Measurements from ENCODE around the gene KATNB1. TPM values are rescaled to one million over a fixed set of nuclear protein-coding genes. Genes with fewer than 3 reads are reported as not detected.
"Not testable (repeated sequence)": the region's sequence is repeated elsewhere in the genome, so short reads cannot be mapped to it uniquely, and the experiment has no call there.

Gene KATNB1
- total RNA-seq, 1 experiment from 2014 or later: 17.4 TPM

DNA sequence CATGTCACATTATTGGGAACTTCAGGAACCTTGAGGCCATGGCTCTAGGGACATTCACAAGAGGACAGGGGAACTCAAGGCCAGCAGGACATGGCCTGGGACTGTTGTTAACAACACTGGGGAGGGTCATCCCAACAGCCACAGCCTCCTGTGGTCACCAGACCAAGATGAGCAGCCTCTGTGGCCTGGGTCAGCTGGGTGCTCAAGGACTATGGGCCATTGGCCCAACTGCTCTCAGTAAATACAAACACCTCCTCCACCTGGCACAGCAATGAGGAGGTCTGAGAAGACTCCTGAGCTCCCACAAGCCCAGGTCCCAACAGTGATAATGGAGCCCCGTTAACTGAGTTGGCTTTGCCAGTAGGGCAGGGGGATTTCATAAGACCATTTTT is 45.8 kb downstream of the KATNB1 start:
- Histone ChIP-seq H2AFZ (ENCODE audit: low read length) (no peak overlapping the region), H3K4me3 (ENCODE audit: low read length) (no peak overlapping the region), H3K36me3 (ENCODE audit: insufficient read depth, low read length) (no peaks in the 10 kb centered on the region), H4K20me1 (ENCODE audit: insufficient read depth, low read depth, low read length) (no peaks in the 10 kb centered on the region), H3K27ac (ENCODE audit: low read length) (no peak overlapping the region), H3K4me1 (ENCODE audit: low read length) (no peaks in the 10 kb centered on the region), H3K79me2 (ENCODE audit: low read length) (no peaks in the 10 kb centered on the region), H3K27me3 (ENCODE audit: low read length) (no peaks in the 10 kb centered on the region), H3K9ac (ENCODE audit: low read length) (no peak overlapping the region), H3K9me3 (ENCODE audit: low read length) (no peaks in the 10 kb centered on the region), H3K4me2 (ENCODE audit: low read depth, low read length, poor library complexity, severe bottlenecking) (no peak overlapping the region), H3K9me2 (replicated peaks; ENCODE audit: insufficient read depth, low read length) (no peaks in the 10 kb centered on the region)
- DNase-seq: no peak

GRCh38 chr16:57781741-57782606 is 46.4 kb downstream of the KATNB1 start:
- H3K9me2 ChIP-seq (replicated peaks; ENCODE audit: insufficient read depth, low read length): no peaks in the 10 kb centered on the region
- no peak for DNase-seq
- no peak overlapping the region for H3K4me3 ChIP-seq (ENCODE audit: low read length)
- H3K36me3 ChIP-seq (ENCODE audit: insufficient read depth, low read length): no peaks in the 10 kb centered on the region
- no peaks in the 10 kb centered on the region for H3K79me2 ChIP-seq (ENCODE audit: low read length)
- no peak overlapping the region for H3K4me2 ChIP-seq (ENCODE audit: low read depth, low read length, poor library complexity, severe bottlenecking)
- no peaks in the 10 kb centered on the region for H3K27me3 ChIP-seq (ENCODE audit: low read length)
- H3K4me1 ChIP-seq (ENCODE audit: low read length): no peaks in the 10 kb centered on the region
- H3K9me3 ChIP-seq (ENCODE audit: low read length): no peaks in the 10 kb centered on the region
- no peak overlapping the region for H3K9ac ChIP-seq (ENCODE audit: low read length)
- no peak overlapping the region for H3K27ac ChIP-seq (ENCODE audit: low read length)
- H2AFZ ChIP-seq (ENCODE audit: low read length): no peak overlapping the region
- H4K20me1 ChIP-seq (ENCODE audit: insufficient read depth, low read depth, low read length): no peaks in the 10 kb centered on the region

DNA sequence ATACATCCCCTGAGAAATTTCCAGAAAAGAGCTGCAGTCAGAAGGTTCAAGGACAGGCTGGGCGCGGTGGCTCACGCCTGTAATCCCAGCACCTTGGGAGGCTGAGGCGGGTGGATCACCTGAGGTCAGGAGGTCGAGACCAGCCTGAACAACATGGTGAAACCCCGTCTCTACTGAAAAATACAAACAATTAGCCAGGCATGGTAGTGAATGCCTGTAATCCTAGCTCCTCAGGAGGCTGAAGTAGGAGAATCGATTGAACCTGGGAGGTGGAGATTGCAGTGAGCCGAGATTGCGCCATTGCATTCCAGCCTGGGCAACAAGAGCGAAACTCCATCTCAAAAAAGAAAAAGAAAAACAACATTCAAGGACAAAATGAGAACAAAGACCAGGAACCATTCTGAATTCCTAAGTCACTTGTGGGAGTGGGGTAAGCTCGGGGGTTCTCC is 47.1 kb downstream of the KATNB1 start:
- H3K9me3 ChIP-seq (ENCODE audit: low read length); H3K79me2 ChIP-seq (ENCODE audit: low read length); H2AFZ ChIP-seq (ENCODE audit: low read length); H3K4me3 ChIP-seq (ENCODE audit: low read length); DNase-seq; H3K27me3 ChIP-seq (ENCODE audit: low read length); H3K27ac ChIP-seq (ENCODE audit: low read length); H4K20me1 ChIP-seq (ENCODE audit: insufficient read depth, low read depth, low read length); H3K9ac ChIP-seq (ENCODE audit: low read length); H3K36me3 ChIP-seq (ENCODE audit: insufficient read depth, low read length); H3K4me2 ChIP-seq (ENCODE audit: low read depth, low read length, poor library complexity, severe bottlenecking); H3K9me2 ChIP-seq (replicated peaks; ENCODE audit: insufficient read depth, low read length); H3K4me1 ChIP-seq (ENCODE audit: low read length): not testable (repeated sequence)

DNA sequence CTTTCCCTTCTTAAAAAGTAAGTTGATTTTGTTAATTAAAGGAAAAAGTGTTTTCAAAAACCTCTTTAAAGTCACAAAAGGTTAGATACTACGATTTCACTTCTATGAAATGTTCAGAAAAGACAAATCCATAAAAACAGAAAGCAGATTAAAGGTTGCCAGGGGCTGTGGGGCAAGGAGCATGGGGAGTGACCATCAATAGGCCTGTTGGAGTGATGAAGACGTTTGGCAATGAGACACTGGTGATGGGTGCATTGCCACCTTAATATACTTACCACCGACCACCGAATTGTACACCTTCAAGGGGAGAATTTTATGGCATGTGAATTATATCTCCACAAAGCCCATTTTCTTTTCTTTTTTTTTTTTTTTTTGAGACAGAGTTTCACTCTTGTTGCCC is 47.5 kb downstream of the KATNB1 start:
- no peak overlapping the region for H3K27ac ChIP-seq (ENCODE audit: low read length)
- H3K36me3 ChIP-seq (ENCODE audit: insufficient read depth, low read length): no peaks in the 10 kb centered on the region
- no peaks in the 10 kb centered on the region for H4K20me1 ChIP-seq (ENCODE audit: insufficient read depth, low read depth, low read length)
- H2AFZ ChIP-seq (ENCODE audit: low read length): no peak overlapping the region
- no peak overlapping the region for H3K4me3 ChIP-seq (ENCODE audit: low read length)
- H3K4me2 ChIP-seq (ENCODE audit: low read depth, low read length, poor library complexity, severe bottlenecking): no peak overlapping the region
- H3K9me2 ChIP-seq (replicated peaks; ENCODE audit: insufficient read depth, low read length): no peaks in the 10 kb centered on the region
- no peaks in the 10 kb centered on the region for H3K9me3 ChIP-seq (ENCODE audit: low read length)
- no peak overlapping the region for H3K9ac ChIP-seq (ENCODE audit: low read length)
- H3K27me3 ChIP-seq (ENCODE audit: low read length): no peaks in the 10 kb centered on the region
- no peaks in the 10 kb centered on the region for H3K4me1 ChIP-seq (ENCODE audit: low read length)
- DNase-seq: no peak
- no peaks in the 10 kb centered on the region for H3K79me2 ChIP-seq (ENCODE audit: low read length)

DNA sequence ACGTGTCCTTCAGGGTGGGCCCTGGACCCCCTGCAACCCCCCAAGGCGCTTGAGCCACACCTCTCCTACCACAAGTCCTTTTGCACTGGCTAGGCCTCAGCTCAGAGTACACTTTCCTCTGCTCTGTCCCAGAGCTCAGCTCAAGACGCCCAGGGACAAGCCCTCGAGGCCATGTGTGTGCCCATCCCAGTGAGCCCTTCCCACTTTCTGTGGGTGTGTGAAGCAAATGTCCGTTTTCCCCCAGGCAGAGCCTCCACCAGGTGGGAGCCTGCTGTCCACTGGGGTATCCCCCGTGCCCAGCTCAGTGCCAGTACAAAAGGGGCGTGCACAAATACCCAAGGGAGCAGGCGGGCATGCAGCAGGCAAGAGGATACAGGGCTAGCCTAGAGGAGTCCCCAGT is 48.3 kb downstream of the KATNB1 start:
- no peak overlapping the region for H2AFZ ChIP-seq (ENCODE audit: low read length)
- H3K4me1 ChIP-seq (ENCODE audit: low read length): no peaks in the 10 kb centered on the region
- no peak overlapping the region for H3K27ac ChIP-seq (ENCODE audit: low read length)
- DNase-seq: no peak
- H3K9me3 ChIP-seq (ENCODE audit: low read length): no peaks in the 10 kb centered on the region
- H3K4me3 ChIP-seq (ENCODE audit: low read length): no peak overlapping the region
- no peak overlapping the region for H3K9ac ChIP-seq (ENCODE audit: low read length)
- H4K20me1 ChIP-seq (ENCODE audit: insufficient read depth, low read depth, low read length): no peaks in the 10 kb centered on the region
- H3K9me2 ChIP-seq (replicated peaks; ENCODE audit: insufficient read depth, low read length): no peaks in the 10 kb centered on the region
- no peak overlapping the region for H3K4me2 ChIP-seq (ENCODE audit: low read depth, low read length, poor library complexity, severe bottlenecking)
- no peaks in the 10 kb centered on the region for H3K27me3 ChIP-seq (ENCODE audit: low read length)
- no peaks in the 10 kb centered on the region for H3K36me3 ChIP-seq (ENCODE audit: insufficient read depth, low read length)
- H3K79me2 ChIP-seq (ENCODE audit: low read length): no peaks in the 10 kb centered on the region

DNA sequence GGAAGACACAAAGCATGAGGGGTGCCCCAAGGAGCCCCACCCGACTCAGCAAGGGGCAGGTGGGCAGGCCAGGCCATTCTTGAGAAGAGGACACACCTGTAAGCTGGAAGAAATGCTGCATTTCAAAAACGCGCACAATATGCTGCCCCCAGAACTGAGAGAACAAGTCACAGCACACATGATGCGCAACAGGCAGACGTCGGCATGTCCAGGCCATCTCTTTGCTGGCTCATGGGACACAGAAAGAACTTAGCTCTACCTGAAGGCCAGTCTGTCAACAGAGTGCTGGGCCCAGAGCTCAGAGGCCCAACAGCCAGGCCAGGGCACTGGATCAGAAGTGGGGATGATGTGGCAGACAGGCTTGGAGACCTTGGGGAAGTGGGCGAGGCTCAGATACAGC is 48.8 kb downstream of the KATNB1 start:
- Histone ChIP-seq H3K27ac (ENCODE audit: low read length) (no peak overlapping the region), H3K9me3 (ENCODE audit: low read length) (no peaks in the 10 kb centered on the region), H3K4me2 (ENCODE audit: low read depth, low read length, poor library complexity, severe bottlenecking) (no peak overlapping the region), H2AFZ (ENCODE audit: low read length) (no peak overlapping the region), H3K27me3 (ENCODE audit: low read length) (no peaks in the 10 kb centered on the region), H3K36me3 (ENCODE audit: insufficient read depth, low read length) (no peaks in the 10 kb centered on the region), H4K20me1 (ENCODE audit: insufficient read depth, low read depth, low read length) (no peaks in the 10 kb centered on the region), H3K4me1 (ENCODE audit: low read length) (no peaks in the 10 kb centered on the region), H3K79me2 (ENCODE audit: low read length) (no peaks in the 10 kb centered on the region), H3K4me3 (ENCODE audit: low read length) (no peak overlapping the region), H3K9me2 (replicated peaks; ENCODE audit: insufficient read depth, low read length) (no peaks in the 10 kb centered on the region), H3K9ac (ENCODE audit: low read length) (no peak overlapping the region)
- DNase-seq: no peak

DNA sequence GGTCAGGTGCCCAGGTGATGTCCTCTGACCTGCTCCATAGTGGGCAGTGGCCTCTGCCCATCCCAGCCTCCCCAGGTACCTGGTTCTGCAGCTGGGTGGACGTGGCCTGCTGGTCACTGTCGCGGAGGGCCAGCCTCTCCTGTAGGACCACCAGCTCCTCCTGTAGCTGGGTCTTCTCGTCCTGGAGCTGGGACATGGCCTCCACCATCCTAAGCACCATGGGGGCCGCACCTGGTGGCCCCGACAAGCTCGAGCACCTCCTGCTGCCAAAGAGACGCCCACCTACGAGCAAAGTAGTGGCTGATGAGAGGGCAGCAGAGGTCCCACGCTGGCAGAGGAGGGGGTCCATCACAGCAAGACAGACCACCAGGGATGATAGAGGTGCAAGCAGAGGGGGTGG is 49.8 kb downstream of the KATNB1 start:
- Histone ChIP-seq H2AFZ (ENCODE audit: low read length) (no peak overlapping the region), H3K9ac (ENCODE audit: low read length) (no peak overlapping the region), H3K27me3 (ENCODE audit: low read length) (no peaks in the 10 kb centered on the region), H3K4me3 (ENCODE audit: low read length) (no peak overlapping the region), H3K27ac (ENCODE audit: low read length) (no peak overlapping the region), H3K79me2 (ENCODE audit: low read length) (no peaks in the 10 kb centered on the region), H3K4me1 (ENCODE audit: low read length) (no peaks in the 10 kb centered on the region), H3K4me2 (ENCODE audit: low read depth, low read length, poor library complexity, severe bottlenecking) (no peak overlapping the region), H3K9me3 (ENCODE audit: low read length) (no peaks in the 10 kb centered on the region), H4K20me1 (ENCODE audit: insufficient read depth, low read depth, low read length) (no peaks in the 10 kb centered on the region), H3K9me2 (replicated peaks; ENCODE audit: insufficient read depth, low read length) (no peaks in the 10 kb centered on the region), H3K36me3 (ENCODE audit: insufficient read depth, low read length) (no peaks in the 10 kb centered on the region)
- DNase-seq: no peak

GRCh38 chr16:57785924-57786323 is 50.4 kb downstream of the KATNB1 start:
- DNase-seq: no peak
- Histone ChIP-seq H3K79me2 (ENCODE audit: low read length) (no peaks in the 10 kb centered on the region), H4K20me1 (ENCODE audit: insufficient read depth, low read depth, low read length) (no peaks in the 10 kb centered on the region)

More at GRCh38 chr16:57785924-57786323, 50.4 kb downstream of the KATNB1 start:
- no peak overlapping the region for H2AFZ ChIP-seq (ENCODE audit: low read length)
- H3K9me3 ChIP-seq (ENCODE audit: low read length): no peaks in the 10 kb centered on the region
- H3K36me3 ChIP-seq (ENCODE audit: insufficient read depth, low read length): no peaks in the 10 kb centered on the region
- no peaks in the 10 kb centered on the region for H3K9me2 ChIP-seq (replicated peaks; ENCODE audit: insufficient read depth, low read length)
- no peak overlapping the region for H3K9ac ChIP-seq (ENCODE audit: low read length)
- H3K27ac ChIP-seq (ENCODE audit: low read length): no peak overlapping the region
- no peak overlapping the region for H3K4me2 ChIP-seq (ENCODE audit: low read depth, low read length, poor library complexity, severe bottlenecking)
- H3K4me1 ChIP-seq (ENCODE audit: low read length): no peaks in the 10 kb centered on the region
- H3K4me3 ChIP-seq (ENCODE audit: low read length): no peak overlapping the region
- H3K27me3 ChIP-seq (ENCODE audit: low read length): no peaks in the 10 kb centered on the region
